Measurements from ENCODE around the gene C2orf42.
"Not testable (repeated sequence)": the region's sequence is repeated elsewhere in the genome, so short reads cannot be mapped to it uniquely, and the experiment has no call there.

The C2orf42 gene

GRCh38 chr2:70132244-70133126 lies 58.3 kb downstream of the C2orf42 start:
- Mint-ChIP-seq H3K27ac (peak overlapping the region; percentile 99 to 100 (median 99)), H3K9me3 (no peaks in the 10 kb centered on the region), H3K27me3 (ENCODE audit: low read depth) (no peaks in the 10 kb centered on the region), H3K4me3 (peak overlapping the region; percentile 51 to 80 (median 76)), H3K36me3 (ENCODE audit: low read depth) (no peaks in the 10 kb centered on the region), H3K4me1 (peaks cover 56% of the 10 kb centered on the region)
- no peak for TF ChIP-seq CTCF (IDR thresholded peaks at IDR 0.05; ENCODE audit: unreplicated experiment in 3 of 3)

GRCh38 chr2:70131344-70132143 lies 59.3 kb downstream of the C2orf42 start:
- H3K36me3 Mint-ChIP-seq (ENCODE audit: low read depth); H3K27me3 Mint-ChIP-seq (ENCODE audit: low read depth); H3K9me3 Mint-ChIP-seq: not testable (repeated sequence)
- peak overlapping the region; percentile 99 to 100 (median 99) for H3K27ac Mint-ChIP-seq
- H3K4me3 Mint-ChIP-seq = peak overlapping the region; percentile 2 to 52 (median 48)
- H3K4me1 Mint-ChIP-seq = peaks cover 59% of the 10 kb centered on the region

GRCh38 chr2:70128005-70128404 lies 62.8 kb downstream of the C2orf42 start:
- H3K27ac Mint-ChIP-seq = peak overlapping the region; percentile 85 to 93 (median 90)
- no peak for TF ChIP-seq CTCF (IDR thresholded peaks at IDR 0.05; ENCODE audit: unreplicated experiment in 3 of 3)
- no peaks in the 10 kb centered on the region for H3K36me3 Mint-ChIP-seq (ENCODE audit: low read depth)
- peak overlapping the region in 2 of 3 experiments; percentile 21 to 62 for H3K4me3 Mint-ChIP-seq
- no peaks in the 10 kb centered on the region for H3K9me3 Mint-ChIP-seq
- peaks cover 3% of the 10 kb centered on the region for H3K27me3 Mint-ChIP-seq (ENCODE audit: low read depth)
- peaks cover 64% of the 10 kb centered on the region for H3K4me1 Mint-ChIP-seq

- TF ChIP-seq CTCF (IDR thresholded peaks at IDR 0.05; ENCODE audit: unreplicated experiment in 3 of 3) = no peak
- peaks cover 64% of the 10 kb centered on the region for H3K4me1 Mint-ChIP-seq
- H3K9me3 Mint-ChIP-seq = no peaks in the 10 kb centered on the region
- H3K4me3 Mint-ChIP-seq = peak overlapping the region; percentile 94
- peaks cover 3% of the 10 kb centered on the region for H3K27me3 Mint-ChIP-seq (ENCODE audit: low read depth)
- peak overlapping the region; percentile 100 for H3K27ac Mint-ChIP-seq
- H3K36me3 Mint-ChIP-seq (ENCODE audit: low read depth) = no peaks in the 10 kb centered on the region
These were observed 64.4 kb downstream of the C2orf42 start for GRCh38 chr2:70126413-70126812.

- H3K36me3 Mint-ChIP-seq (ENCODE audit: low read depth) = no peaks in the 10 kb centered on the region
- H3K27ac Mint-ChIP-seq = peak overlapping the region; percentile 100
- no peak for TF ChIP-seq CTCF (IDR thresholded peaks at IDR 0.05; ENCODE audit: unreplicated experiment in 3 of 3)
- peaks cover 3% of the 10 kb centered on the region for H3K27me3 Mint-ChIP-seq (ENCODE audit: low read depth)
- no peaks in the 10 kb centered on the region for H3K9me3 Mint-ChIP-seq
- peak overlapping the region; percentile 94 for H3K4me3 Mint-ChIP-seq
- H3K4me1 Mint-ChIP-seq = peaks cover 68% of the 10 kb centered on the region
These were observed 65.3 kb downstream of the C2orf42 start for GRCh38 chr2:70125498-70125898.

GRCh38 chr2:70124983-70125480 lies 65.8 kb downstream of the C2orf42 start:
- Mint-ChIP-seq H3K4me1 (peaks cover 68% of the 10 kb centered on the region), H3K27me3 (ENCODE audit: low read depth) (peaks cover 3% of the 10 kb centered on the region), H3K9me3 (no peaks in the 10 kb centered on the region), H3K27ac (peak overlapping the region; percentile 100), H3K4me3 (peak overlapping the region; percentile 94), H3K36me3 (ENCODE audit: low read depth) (no peaks in the 10 kb centered on the region)
- TF ChIP-seq CTCF (IDR thresholded peaks at IDR 0.05; ENCODE audit: unreplicated experiment in 3 of 3) = no peak
